GM10248 (cell line): Measurements from ENCODE around the gene PPP1R11.
A peak's percentile ranks its signal among the peaks of the same experiment; 100 is the strongest.

Experiments
- CTCF ChIA-PET: fragments of 300-600 bp; sonication (Branson Sonifier 250); formaldehyde crosslinking; extraction: SDS; loops from one replicate; lab custom pipeline; 2021; ENCODE audit warnings: antibody characterized with exemption; lab: Yijun Ruan, JAX
- POLR2A ChIA-PET: fragments of 350-650 bp; sonication (Branson Sonifier 250); formaldehyde crosslinking; extraction: SDS; loops from one replicate; lab custom pipeline; 2020; ENCODE audit warnings: antibody characterized with exemption; lab: Yijun Ruan, JAX
- DNase-seq: peaks from one replicate; pipeline ENCODE4 v3.0.0; 2012; ENCODE audit errors: extremely low spot score
- TF ChIP-seq, protein P1 (sequence below): IDR thresholded peaks from 2 replicates; pipeline ENCODE4 v1.5.1; 2012; ENCODE audit warnings: mild to moderate bottlenecking, low read depth; ENCODE audit errors: extremely low read depth, missing control alignments, control extremely low read depth

Gene PPP1R11

DNA sequence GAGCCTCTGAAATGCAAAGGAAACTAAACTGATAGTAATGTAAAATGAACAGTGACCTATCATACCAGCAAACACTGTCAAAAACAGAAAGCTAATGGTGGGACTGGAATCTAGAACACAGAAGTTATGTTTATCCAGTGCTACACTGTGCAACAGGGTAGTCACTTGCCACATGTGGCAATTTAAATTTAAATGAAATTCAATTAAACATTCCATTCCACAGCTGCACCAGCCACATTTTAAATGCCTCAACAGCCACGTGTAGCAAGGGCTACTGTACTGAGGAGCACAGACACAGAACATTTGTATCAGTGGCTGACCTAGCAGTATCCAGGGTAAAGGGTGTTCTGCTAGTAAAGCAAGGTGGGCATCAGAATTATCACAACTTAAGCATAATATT, 11.5 kb upstream of the PPP1R11 start:
- TF ChIP-seq, protein P1, sequence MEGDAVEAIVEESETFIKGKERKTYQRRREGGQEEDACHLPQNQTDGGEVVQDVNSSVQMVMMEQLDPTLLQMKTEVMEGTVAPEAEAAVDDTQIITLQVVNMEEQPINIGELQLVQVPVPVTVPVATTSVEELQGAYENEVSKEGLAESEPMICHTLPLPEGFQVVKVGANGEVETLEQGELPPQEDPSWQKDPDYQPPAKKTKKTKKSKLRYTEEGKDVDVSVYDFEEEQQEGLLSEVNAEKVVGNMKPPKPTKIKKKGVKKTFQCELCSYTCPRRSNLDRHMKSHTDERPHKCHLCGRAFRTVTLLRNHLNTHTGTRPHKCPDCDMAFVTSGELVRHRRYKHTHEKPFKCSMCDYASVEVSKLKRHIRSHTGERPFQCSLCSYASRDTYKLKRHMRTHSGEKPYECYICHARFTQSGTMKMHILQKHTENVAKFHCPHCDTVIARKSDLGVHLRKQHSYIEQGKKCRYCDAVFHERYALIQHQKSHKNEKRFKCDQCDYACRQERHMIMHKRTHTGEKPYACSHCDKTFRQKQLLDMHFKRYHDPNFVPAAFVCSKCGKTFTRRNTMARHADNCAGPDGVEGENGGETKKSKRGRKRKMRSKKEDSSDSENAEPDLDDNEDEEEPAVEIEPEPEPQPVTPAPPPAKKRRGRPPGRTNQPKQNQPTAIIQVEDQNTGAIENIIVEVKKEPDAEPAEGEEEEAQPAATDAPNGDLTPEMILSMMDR, result no peak
- no peak for DNase-seq
- ChIA-PET POLR2A (no interaction called here), CTCF (no interaction called here)

DNA sequence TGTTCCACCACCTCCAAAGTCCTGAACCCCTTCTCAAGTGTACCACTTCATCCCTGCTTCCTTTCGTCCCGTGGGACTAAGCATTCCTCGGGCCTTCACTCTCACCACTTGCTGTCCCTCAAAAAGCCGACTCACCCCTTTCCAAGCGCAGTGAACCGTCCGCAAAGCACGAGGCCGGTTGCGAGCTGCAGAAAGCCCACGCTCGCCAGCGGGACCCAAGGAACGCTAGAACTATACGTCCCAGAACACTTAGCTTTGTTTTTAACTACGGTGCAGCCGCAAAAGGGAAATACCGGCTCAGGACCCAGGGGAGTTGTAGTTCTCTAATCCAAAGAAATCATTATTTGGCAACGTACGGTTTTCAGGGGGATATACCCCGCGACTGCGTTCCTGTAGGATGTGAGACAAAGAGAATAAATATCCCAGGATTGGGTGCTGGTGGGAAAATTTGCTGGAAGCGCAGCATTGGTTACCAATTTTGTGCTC, 6.3 kb upstream of the PPP1R11 start:
- DNase-seq, result no peak
- TF ChIP-seq, protein P1, result no peak
- POLR2A ChIA-PET, result interaction anchor here (0.8 kb wide), 1 partner anchor 10 kb away, joined by 3 read pairs; no protein-coding TSS in a partner anchor
- CTCF ChIA-PET, result interaction anchor here (0.7 to 3.3 kb wide), 8 partner anchors 16 to 411 kb away, joined by 3 to 11 read pairs (median 3); no protein-coding TSS in a partner anchor

DNA sequence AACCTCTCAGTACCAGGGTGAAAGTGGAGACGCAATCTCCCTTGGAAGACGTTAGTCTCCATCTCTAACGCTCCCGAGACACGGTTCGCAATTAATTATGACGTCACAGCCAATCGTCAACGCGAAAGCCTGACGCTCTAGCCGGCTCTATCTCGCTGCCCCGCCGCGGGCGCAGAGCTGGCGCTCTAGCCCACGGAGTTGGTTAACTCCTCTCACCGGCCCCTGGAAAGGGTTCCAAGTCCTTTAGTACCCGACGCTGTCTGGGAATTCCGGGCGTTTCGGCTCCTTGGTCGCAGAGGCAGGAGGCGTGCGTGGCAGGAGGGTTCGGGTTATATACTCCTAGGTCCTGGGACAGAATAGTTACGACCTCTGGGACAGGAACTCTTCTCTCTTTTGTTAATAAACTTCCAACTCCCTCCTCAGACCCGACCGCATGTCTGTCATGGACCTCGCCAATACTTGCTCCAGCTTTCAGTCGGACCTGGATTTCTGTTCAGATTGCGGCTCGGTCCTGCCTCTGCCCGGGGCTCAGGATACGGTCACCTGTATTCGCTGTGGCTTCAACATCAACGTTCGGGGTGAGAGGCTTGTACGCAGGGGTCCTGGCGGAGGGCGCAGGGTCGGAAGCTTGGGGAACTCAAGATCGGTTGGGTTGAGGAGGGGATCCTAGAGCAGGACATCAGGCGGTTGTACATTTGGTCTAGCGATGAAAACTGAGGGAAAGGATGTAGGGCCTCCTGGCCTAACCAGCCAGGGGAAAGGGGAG, 5.7 kb upstream of the PPP1R11 start, which contains the start of gene POLR1H:
TSS of gene POLR1H (plus strand) at position 174 of the 766 bp plus-strand sequence. CDS start at position 434, 260 bp downstream.
- peak; percentile 92 for DNase-seq
- TF ChIP-seq, protein P1, result no peak
- CTCF ChIA-PET, result interaction anchor here (0.7 to 3.3 kb wide), 7 partner anchors 9 to 334 kb away, joined by 3 to 11 read pairs (median 3); no protein-coding TSS in a partner anchor
- POLR2A ChIA-PET, result interaction anchor here (0.8 kb wide), 1 partner anchor 9 kb away, joined by 3 read pairs; no protein-coding TSS in a partner anchor

DNA sequence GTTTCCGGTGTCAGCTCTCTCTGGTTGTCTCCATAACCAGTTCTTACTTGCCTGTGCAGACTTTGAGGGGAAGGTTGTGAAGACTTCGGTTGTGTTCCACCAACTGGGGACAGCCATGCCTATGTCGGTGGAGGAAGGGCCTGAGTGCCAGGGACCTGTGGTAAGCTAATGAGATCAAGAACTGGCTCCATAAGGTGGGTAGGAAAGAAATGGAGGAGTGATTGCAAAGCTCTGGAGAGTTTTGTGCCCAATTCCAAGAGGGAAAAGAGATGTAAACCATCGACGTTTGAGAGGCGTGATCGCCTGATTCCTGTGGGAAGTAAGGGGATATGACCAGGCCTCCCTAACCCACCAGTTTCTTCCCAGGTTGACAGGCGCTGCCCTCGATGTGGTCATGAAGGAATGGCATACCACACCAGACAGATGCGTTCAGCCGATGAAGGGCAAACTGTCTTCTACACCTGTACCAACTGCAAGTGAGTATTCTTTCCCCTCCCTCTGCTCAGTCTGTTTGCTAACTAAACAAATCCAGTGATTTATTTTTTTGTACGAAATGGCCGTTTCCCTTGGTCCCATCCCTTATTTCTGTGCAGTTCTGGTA, 5.0 kb upstream of the PPP1R11 start:
- DNase-seq, result no peak
- CTCF ChIA-PET, result interaction anchor here (0.8 to 3.3 kb wide), 4 partner anchors 8 to 69 kb away, joined by 3 to 11 read pairs (median 3); no protein-coding TSS in a partner anchor
- TF ChIP-seq, protein P1, result no peak
- POLR2A ChIA-PET, result no interaction called here

DNA sequence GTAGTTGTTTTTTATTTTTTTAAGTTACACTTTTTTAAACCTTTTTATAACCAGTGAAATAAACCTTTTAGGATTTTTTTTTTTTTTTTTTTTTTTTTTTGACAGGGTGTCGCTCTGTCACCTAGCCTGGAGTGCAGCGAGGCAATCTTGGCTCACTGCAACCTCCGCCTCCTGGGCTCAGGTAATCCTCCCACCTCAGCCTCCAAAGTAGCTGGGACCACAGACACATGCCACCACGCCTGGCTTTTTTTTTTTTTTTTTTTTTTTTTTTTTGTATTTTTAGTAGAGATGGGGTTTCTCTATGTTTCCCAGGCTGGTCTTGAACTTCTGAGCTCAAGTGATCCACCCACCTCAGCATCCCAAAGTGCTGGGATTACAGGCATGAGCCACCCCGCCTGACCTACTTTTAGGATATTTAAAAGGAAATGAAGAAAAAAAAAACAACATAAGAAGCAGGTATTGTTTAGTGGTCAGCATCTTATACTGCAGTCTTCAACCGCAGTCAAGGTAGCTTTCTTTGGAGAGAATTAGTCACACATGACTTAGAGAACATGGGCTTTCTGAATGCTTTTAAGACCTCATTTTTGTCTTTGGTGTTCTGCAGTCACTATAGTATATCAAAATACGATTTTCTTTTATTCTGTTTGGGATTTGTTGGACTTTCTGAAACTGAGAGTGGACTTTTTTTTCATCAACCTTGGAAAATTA, 4.4 kb upstream of the PPP1R11 start:
- CTCF ChIA-PET, result no interaction called here
- POLR2A ChIA-PET, result no interaction called here
- TF ChIP-seq, protein P1, result no peak

DNA sequence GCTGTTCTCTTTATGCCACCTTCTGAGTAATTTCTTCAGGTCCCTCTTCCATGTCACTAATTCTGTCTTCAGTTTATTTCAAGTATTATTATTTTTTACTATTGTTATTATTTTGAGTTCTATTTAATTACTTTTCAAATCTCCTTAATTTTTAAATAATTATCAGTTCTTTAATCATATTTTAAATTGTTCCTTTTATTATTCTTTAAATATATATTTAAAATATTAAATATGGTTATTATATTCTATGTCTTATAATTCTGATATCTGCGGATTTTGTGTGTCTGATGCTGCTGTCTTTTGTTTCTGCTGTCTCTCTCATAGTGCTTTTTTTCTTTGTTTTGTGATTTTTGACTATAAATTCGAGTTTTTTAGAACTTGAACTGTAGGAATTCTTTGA, 3.7 kb upstream of the PPP1R11 start:
- DNase-seq, result no peak
- ChIA-PET CTCF (no interaction called here), POLR2A (no interaction called here)
- TF ChIP-seq, protein P1, result no peak

More for the DNA sequence above, 4.4 kb upstream of the PPP1R11 start:
- DNase-seq, result no peak
